AG10803 (cell line): ENCODE data around the gene EFHC1.

Experiments used
- DNase-seq: peaks from one replicate; pipeline ENCODE4 v3.0.0; 2010; ENCODE audit warnings: low read depth
- H3K4me3 ChIP-seq: 2 replicates; pipeline ENCODE4 v1.5.1; 2011; ENCODE audit warnings: mild to moderate bottlenecking, low read length, control low read depth
- CTCF ChIP-seq: conservative IDR thresholded peaks from 2 replicates; pipeline ENCODE4 v1.5.1; 2011; ENCODE audit warnings: mild to moderate bottlenecking, low read length, control low read depth, inconsistent platforms

EFHC1 gene

GRCh38 chr6:52532457-52532856, 112.3 kb downstream of the EFHC1 start:
- H3K4me3 ChIP-seq = no peak overlapping the region
- TF ChIP-seq CTCF = no peak
- no peak for DNase-seq

- DNase-seq = no peak
- H3K4me3 ChIP-seq = no peak overlapping the region
- TF ChIP-seq CTCF = no peak
These were observed 113.3 kb downstream of the EFHC1 start for GRCh38 chr6:52533491-52533890.

GRCh38 chr6:52534363-52534762, 114.2 kb downstream of the EFHC1 start:
- H3K4me3 ChIP-seq = no peak overlapping the region
- TF ChIP-seq CTCF = no peak
- no peak for DNase-seq

- H3K4me3 ChIP-seq = no peak overlapping the region
- no peak for DNase-seq
- no peak for TF ChIP-seq CTCF
These were observed 114.8 kb downstream of the EFHC1 start for GRCh38 chr6:52534966-52535390.

GRCh38 chr6:52535711-52536423, 115.7 kb downstream of the EFHC1 start:
- DNase-seq = no peak
- H3K4me3 ChIP-seq = no peak overlapping the region
- no peak for TF ChIP-seq CTCF

GRCh38 chr6:52536424-52536916, 116.3 kb downstream of the EFHC1 start:
- 0 out of 2 replicates have a peak, but pooled peaks have one; percentile 3 for TF ChIP-seq CTCF
- no peak overlapping the region for H3K4me3 ChIP-seq
- no peak for DNase-seq
